ENCODE results near the gene ZNHIT3. TPM values are rescaled to one million over a fixed set of nuclear protein-coding genes. Genes with fewer than 3 reads are reported as not detected.

ZNHIT3 gene
- total and polyA plus RNA-seq, 2 experiments from 2014 or later = 50.5 to 128 TPM

DNA sequence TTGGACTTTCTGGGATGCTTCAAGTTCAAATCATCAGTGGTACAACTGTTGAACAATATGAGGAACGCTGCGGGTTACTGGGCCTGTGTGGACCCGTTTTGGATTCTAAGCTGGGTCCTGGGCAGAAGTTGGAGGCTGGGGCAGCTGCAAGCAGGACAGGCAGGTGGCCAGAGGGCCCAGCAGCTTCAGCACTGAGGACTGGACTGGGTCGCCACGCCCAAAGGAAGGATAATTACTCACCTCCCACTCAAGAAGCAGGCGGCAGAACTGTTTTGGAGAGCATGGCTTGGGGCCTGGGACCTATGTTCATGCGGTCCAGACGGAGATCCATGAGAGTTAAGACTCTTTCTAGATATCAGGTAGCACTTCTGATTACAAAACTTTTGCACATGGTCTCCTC, 1.5 kb upstream of the ZNHIT3 start:
- DNase-seq (ENCODE audit: low spot score) (no peak), ATAC-seq (no peak)
- Histone ChIP-seq H3F3A (replicated peaks; ENCODE audit: low read depth) (0 out of 2 replicates have a peak, but pooled peaks cover 3% of the 10 kb centered on the region), H3K36me3 (ENCODE audit: insufficient read depth) (no peaks in the 10 kb centered on the region), H3K27me3 (ENCODE audit: insufficient read depth) (peaks cover 41% of the 10 kb centered on the region), H4K20me1 (replicated peaks; ENCODE audit: insufficient read depth) (peaks cover 25% of the 10 kb centered on the region; the same call in 1 of the 2 replicates), H3K4me2 (no peak overlapping the region), H2AFZ (no peak overlapping the region), H3K27ac (ENCODE audit: low read depth) (no peak overlapping the region), H3K4me3 (no peak overlapping the region; the same call in 1 of the 2 replicates), H3K9me2 (ENCODE audit: insufficient read depth) (no peaks in the 10 kb centered on the region), H3K4me1 (ENCODE audit: insufficient read depth) (peaks cover 5% of the 10 kb centered on the region), H3K79me2 (replicated peaks; ENCODE audit: insufficient read depth) (peaks cover 32% of the 10 kb centered on the region)
- peaks cover 19% of the 10 kb centered on the region for H3K4me1 Mint-ChIP-seq
- TF ChIP-seq STAT1 (IDR thresholded peaks at IDR 0.05; ENCODE audit: unreplicated experiment) (no peak), ZNF114 (CRISPR knock-in tag; IDR thresholded peaks at IDR 0.05) (no peak), POLR2AphosphoS5 (IDR thresholded peaks at IDR 0.05; ENCODE audit: low read depth) (no peak), EZH2 (IDR thresholded peaks at IDR 0.05; ENCODE audit: low read depth, unreplicated experiment) (no peak), NANOG (IDR thresholded peaks at IDR 0.05; ENCODE audit: borderline replicate concordance) (no peak), ZNF331 (CRISPR knock-in tag; IDR thresholded peaks at IDR 0.05; ENCODE audit: low read depth) (no peak), CREB1 (CRISPR knock-in tag; IDR thresholded peaks at IDR 0.05; ENCODE audit: low read depth) (no peak), JUNB (IDR thresholded peaks at IDR 0.05; ENCODE audit: unreplicated experiment) (no peak), EZH2phosphoT487 (IDR thresholded peaks at IDR 0.05; ENCODE audit: unreplicated experiment) (no peak)
- TF ChIP-seq, protein P1, sequence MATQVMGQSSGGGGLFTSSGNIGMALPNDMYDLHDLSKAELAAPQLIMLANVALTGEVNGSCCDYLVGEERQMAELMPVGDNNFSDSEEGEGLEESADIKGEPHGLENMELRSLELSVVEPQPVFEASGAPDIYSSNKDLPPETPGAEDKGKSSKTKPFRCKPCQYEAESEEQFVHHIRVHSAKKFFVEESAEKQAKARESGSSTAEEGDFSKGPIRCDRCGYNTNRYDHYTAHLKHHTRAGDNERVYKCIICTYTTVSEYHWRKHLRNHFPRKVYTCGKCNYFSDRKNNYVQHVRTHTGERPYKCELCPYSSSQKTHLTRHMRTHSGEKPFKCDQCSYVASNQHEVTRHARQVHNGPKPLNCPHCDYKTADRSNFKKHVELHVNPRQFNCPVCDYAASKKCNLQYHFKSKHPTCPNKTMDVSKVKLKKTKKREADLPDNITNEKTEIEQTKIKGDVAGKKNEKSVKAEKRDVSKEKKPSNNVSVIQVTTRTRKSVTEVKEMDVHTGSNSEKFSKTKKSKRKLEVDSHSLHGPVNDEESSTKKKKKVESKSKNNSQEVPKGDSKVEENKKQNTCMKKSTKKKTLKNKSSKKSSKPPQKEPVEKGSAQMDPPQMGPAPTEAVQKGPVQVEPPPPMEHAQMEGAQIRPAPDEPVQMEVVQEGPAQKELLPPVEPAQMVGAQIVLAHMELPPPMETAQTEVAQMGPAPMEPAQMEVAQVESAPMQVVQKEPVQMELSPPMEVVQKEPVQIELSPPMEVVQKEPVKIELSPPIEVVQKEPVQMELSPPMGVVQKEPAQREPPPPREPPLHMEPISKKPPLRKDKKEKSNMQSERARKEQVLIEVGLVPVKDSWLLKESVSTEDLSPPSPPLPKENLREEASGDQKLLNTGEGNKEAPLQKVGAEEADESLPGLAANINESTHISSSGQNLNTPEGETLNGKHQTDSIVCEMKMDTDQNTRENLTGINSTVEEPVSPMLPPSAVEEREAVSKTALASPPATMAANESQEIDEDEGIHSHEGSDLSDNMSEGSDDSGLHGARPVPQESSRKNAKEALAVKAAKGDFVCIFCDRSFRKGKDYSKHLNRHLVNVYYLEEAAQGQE (IDR thresholded peaks at IDR 0.05; ENCODE audit: unreplicated experiment) = no peak
- TF ChIP-seq, protein P2, sequence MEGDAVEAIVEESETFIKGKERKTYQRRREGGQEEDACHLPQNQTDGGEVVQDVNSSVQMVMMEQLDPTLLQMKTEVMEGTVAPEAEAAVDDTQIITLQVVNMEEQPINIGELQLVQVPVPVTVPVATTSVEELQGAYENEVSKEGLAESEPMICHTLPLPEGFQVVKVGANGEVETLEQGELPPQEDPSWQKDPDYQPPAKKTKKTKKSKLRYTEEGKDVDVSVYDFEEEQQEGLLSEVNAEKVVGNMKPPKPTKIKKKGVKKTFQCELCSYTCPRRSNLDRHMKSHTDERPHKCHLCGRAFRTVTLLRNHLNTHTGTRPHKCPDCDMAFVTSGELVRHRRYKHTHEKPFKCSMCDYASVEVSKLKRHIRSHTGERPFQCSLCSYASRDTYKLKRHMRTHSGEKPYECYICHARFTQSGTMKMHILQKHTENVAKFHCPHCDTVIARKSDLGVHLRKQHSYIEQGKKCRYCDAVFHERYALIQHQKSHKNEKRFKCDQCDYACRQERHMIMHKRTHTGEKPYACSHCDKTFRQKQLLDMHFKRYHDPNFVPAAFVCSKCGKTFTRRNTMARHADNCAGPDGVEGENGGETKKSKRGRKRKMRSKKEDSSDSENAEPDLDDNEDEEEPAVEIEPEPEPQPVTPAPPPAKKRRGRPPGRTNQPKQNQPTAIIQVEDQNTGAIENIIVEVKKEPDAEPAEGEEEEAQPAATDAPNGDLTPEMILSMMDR (conservative IDR thresholded peaks at IDR 0.05; ENCODE audit: low read depth in 2 of 2) = no peak
- TF ChIP-seq, protein P3, sequence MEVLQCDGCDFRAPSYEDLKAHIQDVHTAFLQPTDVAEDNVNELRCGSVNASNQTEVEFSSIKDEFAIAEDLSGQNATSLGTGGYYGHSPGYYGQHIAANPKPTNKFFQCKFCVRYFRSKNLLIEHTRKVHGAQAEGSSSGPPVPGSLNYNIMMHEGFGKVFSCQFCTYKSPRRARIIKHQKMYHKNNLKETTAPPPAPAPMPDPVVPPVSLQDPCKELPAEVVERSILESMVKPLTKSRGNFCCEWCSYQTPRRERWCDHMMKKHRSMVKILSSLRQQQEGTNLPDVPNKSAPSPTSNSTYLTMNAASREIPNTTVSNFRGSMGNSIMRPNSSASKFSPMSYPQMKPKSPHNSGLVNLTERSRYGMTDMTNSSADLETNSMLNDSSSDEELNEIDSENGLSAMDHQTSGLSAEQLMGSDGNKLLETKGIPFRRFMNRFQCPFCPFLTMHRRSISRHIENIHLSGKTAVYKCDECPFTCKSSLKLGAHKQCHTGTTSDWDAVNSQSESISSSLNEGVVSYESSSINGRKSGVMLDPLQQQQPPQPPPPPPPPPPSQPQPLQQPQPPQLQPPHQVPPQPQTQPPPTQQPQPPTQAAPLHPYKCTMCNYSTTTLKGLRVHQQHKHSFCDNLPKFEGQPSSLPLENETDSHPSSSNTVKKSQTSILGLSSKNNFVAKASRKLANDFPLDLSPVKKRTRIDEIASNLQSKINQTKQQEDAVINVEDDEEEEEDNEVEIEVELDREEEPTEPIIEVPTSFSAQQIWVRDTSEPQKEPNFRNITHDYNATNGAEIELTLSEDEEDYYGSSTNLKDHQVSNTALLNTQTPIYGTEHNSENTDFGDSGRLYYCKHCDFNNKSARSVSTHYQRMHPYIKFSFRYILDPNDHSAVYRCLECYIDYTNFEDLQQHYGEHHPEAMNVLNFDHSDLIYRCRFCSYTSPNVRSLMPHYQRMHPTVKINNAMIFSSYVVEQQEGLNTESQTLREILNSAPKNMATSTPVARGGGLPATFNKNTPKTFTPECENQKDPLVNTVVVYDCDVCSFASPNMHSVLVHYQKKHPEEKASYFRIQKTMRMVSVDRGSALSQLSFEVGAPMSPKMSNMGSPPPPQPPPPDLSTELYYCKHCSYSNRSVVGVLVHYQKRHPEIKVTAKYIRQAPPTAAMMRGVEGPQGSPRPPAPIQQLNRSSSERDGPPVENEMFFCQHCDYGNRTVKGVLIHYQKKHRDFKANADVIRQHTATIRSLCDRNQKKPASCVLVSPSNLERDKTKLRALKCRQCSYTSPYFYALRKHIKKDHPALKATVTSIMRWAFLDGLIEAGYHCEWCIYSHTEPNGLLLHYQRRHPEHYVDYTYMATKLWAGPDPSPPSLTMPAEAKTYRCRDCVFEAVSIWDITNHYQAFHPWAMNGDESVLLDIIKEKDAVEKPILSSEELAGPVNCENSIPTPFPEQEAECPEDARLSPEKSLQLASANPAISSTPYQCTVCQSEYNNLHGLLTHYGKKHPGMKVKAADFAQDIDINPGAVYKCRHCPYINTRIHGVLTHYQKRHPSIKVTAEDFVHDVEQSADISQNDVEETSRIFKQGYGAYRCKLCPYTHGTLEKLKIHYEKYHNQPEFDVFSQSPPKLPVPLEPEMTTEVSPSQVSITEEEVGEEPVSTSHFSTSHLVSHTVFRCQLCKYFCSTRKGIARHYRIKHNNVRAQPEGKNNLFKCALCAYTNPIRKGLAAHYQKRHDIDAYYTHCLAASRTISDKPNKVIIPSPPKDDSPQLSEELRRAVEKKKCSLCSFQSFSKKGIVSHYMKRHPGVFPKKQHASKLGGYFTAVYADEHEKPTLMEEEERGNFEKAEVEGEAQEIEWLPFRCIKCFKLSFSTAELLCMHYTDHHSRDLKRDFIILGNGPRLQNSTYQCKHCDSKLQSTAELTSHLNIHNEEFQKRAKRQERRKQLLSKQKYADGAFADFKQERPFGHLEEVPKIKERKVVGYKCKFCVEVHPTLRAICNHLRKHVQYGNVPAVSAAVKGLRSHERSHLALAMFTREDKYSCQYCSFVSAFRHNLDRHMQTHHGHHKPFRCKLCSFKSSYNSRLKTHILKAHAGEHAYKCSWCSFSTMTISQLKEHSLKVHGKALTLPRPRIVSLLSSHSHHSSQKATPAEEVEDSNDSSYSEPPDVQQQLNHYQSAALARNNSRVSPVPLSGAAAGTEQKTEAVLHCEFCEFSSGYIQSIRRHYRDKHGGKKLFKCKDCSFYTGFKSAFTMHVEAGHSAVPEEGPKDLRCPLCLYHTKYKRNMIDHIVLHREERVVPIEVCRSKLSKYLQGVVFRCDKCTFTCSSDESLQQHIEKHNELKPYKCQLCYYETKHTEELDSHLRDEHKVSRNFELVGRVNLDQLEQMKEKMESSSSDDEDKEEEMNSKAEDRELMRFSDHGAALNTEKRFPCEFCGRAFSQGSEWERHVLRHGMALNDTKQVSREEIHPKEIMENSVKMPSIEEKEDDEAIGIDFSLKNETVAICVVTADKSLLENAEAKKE (CRISPR knock-in tag; IDR thresholded peaks at IDR 0.05) = no peak
- TF ChIP-seq, protein P4, sequence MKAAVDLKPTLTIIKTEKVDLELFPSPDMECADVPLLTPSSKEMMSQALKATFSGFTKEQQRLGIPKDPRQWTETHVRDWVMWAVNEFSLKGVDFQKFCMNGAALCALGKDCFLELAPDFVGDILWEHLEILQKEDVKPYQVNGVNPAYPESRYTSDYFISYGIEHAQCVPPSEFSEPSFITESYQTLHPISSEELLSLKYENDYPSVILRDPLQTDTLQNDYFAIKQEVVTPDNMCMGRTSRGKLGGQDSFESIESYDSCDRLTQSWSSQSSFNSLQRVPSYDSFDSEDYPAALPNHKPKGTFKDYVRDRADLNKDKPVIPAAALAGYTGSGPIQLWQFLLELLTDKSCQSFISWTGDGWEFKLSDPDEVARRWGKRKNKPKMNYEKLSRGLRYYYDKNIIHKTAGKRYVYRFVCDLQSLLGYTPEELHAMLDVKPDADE (IDR thresholded peaks at IDR 0.05) = no peak
- peak overlapping the region; percentile 100 for H3K4me3 Mint-ChIP-seq
- H3K27me3 Mint-ChIP-seq (ENCODE audit: insufficient read depth, low read depth, poor library complexity) = peaks cover 38% of the 10 kb centered on the region
- H3K9me3 Mint-ChIP-seq = peaks cover 15% of the 10 kb centered on the region
- H3K27ac Mint-ChIP-seq = no peak overlapping the region
- peaks cover 15% of the 10 kb centered on the region for H3K36me3 Mint-ChIP-seq (ENCODE audit: low read depth)
